Activated naive CD8-positive, alpha-beta T cell treated with anti-CD3 and anti-CD28 coated beads, Interleukin-2, amount 50 U/mL, for 24 hours (primary cell): ENCODE results near the gene KIF5B.
"Not testable (repeated sequence)": the region's sequence is repeated elsewhere in the genome, so short reads cannot be mapped to it uniquely, and the experiment has no call there.

ENCODE experiments used
- ATAC-seq: fragments of 150-1000 bp; cut with Tn5 transposase; one replicate; pipeline ENCODE4 v1.10.0; 2021
- DNase-seq: peaks from one replicate; pipeline ENCODE4 v3.0.0; 2021
- H3K27ac Mint-ChIP-seq: one replicate; pipeline ENCODE4 v1.8.0; 2021; ENCODE audit warnings: mild to moderate bottlenecking, mixed read lengths
- H3K27me3 Mint-ChIP-seq: one replicate; pipeline ENCODE4 v1.8.0; 2021; ENCODE audit warnings: mixed read lengths
- H3K36me3 Mint-ChIP-seq: one replicate; pipeline ENCODE4 v1.8.0; 2021; ENCODE audit warnings: low read depth, mixed read lengths
- H3K4me1 Mint-ChIP-seq: one replicate; pipeline ENCODE4 v1.8.0; 2021; ENCODE audit warnings: mixed read lengths
- H3K4me3 Mint-ChIP-seq: one replicate; pipeline ENCODE4 v1.8.0; 2021; ENCODE audit warnings: mild to moderate bottlenecking, moderate library complexity, mixed read lengths
- H3K9me3 Mint-ChIP-seq: one replicate; pipeline ENCODE4 v1.8.0; 2021; ENCODE audit warnings: mixed read lengths

KIF5B gene

GRCh38 chr10:32072025-32072800 is 16.0 kb upstream of the KIF5B start:
- H3K27ac Mint-ChIP-seq: no peak overlapping the region
- H3K4me1 Mint-ChIP-seq: no peaks in the 10 kb centered on the region
- no peaks in the 10 kb centered on the region for H3K9me3 Mint-ChIP-seq
- peaks cover 1% of the 10 kb centered on the region for H3K27me3 Mint-ChIP-seq
- DNase-seq (no peak), ATAC-seq (no peak)
- H3K36me3 Mint-ChIP-seq: no peaks in the 10 kb centered on the region
- no peak overlapping the region for H3K4me3 Mint-ChIP-seq

GRCh38 chr10:32070645-32071044 is 14.4 kb upstream of the KIF5B start:
- DNase-seq (no peak), ATAC-seq (no peak)
- no peak overlapping the region for H3K27ac Mint-ChIP-seq
- no peak overlapping the region for H3K4me3 Mint-ChIP-seq
- H3K36me3 Mint-ChIP-seq: no peaks in the 10 kb centered on the region
- no peaks in the 10 kb centered on the region for H3K4me1 Mint-ChIP-seq
- peaks cover 1% of the 10 kb centered on the region for H3K27me3 Mint-ChIP-seq
- no peaks in the 10 kb centered on the region for H3K9me3 Mint-ChIP-seq

- Mint-ChIP-seq H3K4me3 (no peak overlapping the region), H3K36me3 (no peaks in the 10 kb centered on the region), H3K27me3 (no peaks in the 10 kb centered on the region), H3K9me3 (no peaks in the 10 kb centered on the region), H3K27ac (no peak overlapping the region), H3K4me1 (no peaks in the 10 kb centered on the region)
- ATAC-seq (no peak), DNase-seq (no peak)
Measured at GRCh38 chr10:32068569-32068968, 12.3 kb upstream of the KIF5B start.

DNA sequence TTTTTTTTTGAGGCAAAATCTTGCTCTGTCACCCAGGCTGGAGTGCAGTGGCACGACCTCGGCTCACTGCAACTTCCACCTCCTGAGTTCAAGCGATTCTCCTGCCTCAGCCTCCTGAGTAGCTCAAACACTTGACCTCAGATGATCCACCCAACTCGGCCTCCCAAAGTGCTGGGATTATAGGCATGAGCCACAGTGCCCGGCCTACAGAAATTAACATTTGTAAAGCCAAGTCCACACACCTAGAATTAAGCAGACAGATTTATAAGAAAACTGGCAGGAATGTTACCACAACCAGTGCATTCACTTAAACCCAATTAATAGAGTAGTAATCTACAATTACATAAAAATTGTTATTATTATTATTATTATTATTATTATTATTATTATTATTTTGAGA is 11.7 kb upstream of the KIF5B start:
- DNase-seq, H3K9me3 Mint-ChIP-seq, H3K4me1 Mint-ChIP-seq, H3K4me3 Mint-ChIP-seq, H3K27ac Mint-ChIP-seq, H3K27me3 Mint-ChIP-seq, H3K36me3 Mint-ChIP-seq, ATAC-seq: not testable (repeated sequence)

DNA sequence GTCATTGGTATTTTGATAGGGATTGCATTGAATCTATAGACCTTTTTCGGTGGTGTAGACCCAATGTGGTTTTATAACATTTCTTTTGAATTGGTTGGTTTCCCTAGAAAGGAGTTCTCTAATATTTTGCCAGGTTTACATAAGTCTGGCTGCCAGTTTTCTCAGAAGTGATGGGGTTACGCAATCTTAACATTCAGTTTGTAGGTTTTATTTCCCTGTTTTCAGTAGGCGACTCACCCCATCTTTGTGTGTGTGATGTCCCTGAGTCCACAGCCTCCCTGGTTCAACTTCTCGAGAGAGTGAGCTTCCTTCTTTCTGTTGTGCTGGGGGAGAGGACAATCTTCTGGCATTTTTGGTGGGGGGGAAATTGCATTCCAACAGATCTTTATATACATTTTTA is 9.6 kb upstream of the KIF5B start:
- ATAC-seq: no peak
- Mint-ChIP-seq H3K4me1 (no peaks in the 10 kb centered on the region), H3K36me3 (no peaks in the 10 kb centered on the region), H3K9me3 (no peaks in the 10 kb centered on the region), H3K27me3 (no peaks in the 10 kb centered on the region), H3K4me3 (no peak overlapping the region), H3K27ac (no peak overlapping the region)
- no peak for DNase-seq

GRCh38 chr10:32061440-32061839 is 5.2 kb upstream of the KIF5B start:
- Mint-ChIP-seq H3K27ac (no peak overlapping the region), H3K4me3 (no peak overlapping the region), H3K36me3 (no peaks in the 10 kb centered on the region), H3K27me3 (no peaks in the 10 kb centered on the region), H3K9me3 (no peaks in the 10 kb centered on the region), H3K4me1 (peaks cover 10% of the 10 kb centered on the region)
- DNase-seq: no peak
- no peak for ATAC-seq

GRCh38 chr10:32060347-32060746 is 4.1 kb upstream of the KIF5B start:
- peaks cover under 1% of the 10 kb centered on the region for H3K36me3 Mint-ChIP-seq
- DNase-seq: no peak
- H3K27me3 Mint-ChIP-seq: no peaks in the 10 kb centered on the region
- no peak for ATAC-seq
- peaks cover 11% of the 10 kb centered on the region for H3K4me1 Mint-ChIP-seq
- H3K9me3 Mint-ChIP-seq: no peaks in the 10 kb centered on the region
- no peak overlapping the region for H3K4me3 Mint-ChIP-seq
- no peak overlapping the region for H3K27ac Mint-ChIP-seq

- no peaks in the 10 kb centered on the region for H3K27me3 Mint-ChIP-seq
- no peaks in the 10 kb centered on the region for H3K9me3 Mint-ChIP-seq
- no peak for DNase-seq
- no peak overlapping the region for H3K4me3 Mint-ChIP-seq
- peaks cover 8% of the 10 kb centered on the region for H3K36me3 Mint-ChIP-seq
- ATAC-seq: no peak
- H3K27ac Mint-ChIP-seq: no peak overlapping the region
- peaks cover 11% of the 10 kb centered on the region for H3K4me1 Mint-ChIP-seq
Measured at GRCh38 chr10:32059472-32059871, 3.2 kb upstream of the KIF5B start.

GRCh38 chr10:32057036-32057372 is 779 bp upstream of the KIF5B start:
- no peaks in the 10 kb centered on the region for H3K9me3 Mint-ChIP-seq
- peak overlapping the region; percentile 89 for H3K27ac Mint-ChIP-seq
- H3K4me1 Mint-ChIP-seq: peaks cover 33% of the 10 kb centered on the region
- peak overlapping the region; percentile 93 for H3K4me3 Mint-ChIP-seq
- no peak for ATAC-seq
- peaks cover 11% of the 10 kb centered on the region for H3K36me3 Mint-ChIP-seq
- H3K27me3 Mint-ChIP-seq: no peaks in the 10 kb centered on the region
- DNase-seq: no peak

DNA sequence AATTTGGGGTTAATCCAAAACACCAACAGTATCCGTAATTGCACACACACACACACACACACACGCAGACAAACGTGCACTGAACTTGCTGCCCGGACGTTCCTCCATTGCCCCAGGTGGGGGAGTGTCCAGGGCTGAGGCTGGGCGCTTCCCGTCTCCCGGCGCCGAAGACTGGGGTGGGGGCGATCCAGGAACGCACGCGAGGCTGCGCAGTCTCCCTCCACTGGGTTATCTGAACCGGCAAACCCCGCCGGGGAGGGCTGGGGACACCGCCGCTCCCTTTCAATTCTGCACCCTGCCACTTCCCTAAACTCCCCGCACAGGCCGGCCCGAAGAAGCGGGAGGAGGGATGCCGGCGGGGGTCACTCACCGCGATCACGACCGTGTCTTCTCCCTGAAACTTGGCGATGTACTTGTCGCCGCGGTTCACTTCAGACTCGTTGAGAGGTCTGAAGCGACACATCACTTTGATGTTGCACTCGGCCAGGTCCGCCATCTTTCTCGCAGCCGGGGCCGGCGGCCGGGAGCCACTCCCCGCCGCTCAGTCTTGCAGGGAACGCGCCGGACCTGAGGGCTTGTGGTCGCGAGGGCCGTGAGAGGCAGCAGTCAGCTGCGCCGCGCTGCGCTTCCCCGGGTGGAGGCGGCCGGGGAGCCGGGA is 618 bp downstream of the KIF5B start:
- peaks cover 47% of the 10 kb centered on the region for H3K4me1 Mint-ChIP-seq
- H3K9me3 Mint-ChIP-seq: no peaks in the 10 kb centered on the region
- peaks cover 15% of the 10 kb centered on the region for H3K36me3 Mint-ChIP-seq
- peak overlapping the region; percentile 89 for H3K27ac Mint-ChIP-seq
- peak; percentile 65 for ATAC-seq
- H3K4me3 Mint-ChIP-seq: peak overlapping the region; percentile 93
- no peaks in the 10 kb centered on the region for H3K27me3 Mint-ChIP-seq
- peak; percentile 67 for DNase-seq

DNA sequence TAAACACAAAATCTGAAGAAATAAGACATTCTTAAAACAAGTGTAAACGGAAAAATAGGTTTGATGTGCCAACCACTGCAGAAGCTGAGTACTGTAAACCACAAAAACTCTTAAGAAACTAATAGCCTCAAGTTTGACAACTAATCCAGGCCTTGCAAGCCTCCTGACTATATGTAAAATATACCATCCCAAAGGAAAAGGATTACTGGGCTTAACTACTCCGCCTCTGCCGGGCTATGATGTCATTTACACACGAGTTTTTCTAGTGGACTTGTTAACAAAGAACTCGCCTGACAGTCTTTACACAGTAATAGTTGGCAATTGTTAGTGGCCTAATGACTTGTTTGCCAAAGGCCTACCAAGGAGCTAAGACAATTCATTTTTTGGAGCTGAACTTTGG is 2.1 kb downstream of the KIF5B start:
- Mint-ChIP-seq H3K36me3 (peaks cover 24% of the 10 kb centered on the region), H3K27me3 (no peaks in the 10 kb centered on the region), H3K4me3 (peak overlapping the region; percentile 93), H3K4me1 (peaks cover 62% of the 10 kb centered on the region), H3K9me3 (no peaks in the 10 kb centered on the region), H3K27ac (peak overlapping the region; percentile 89)
- no peak for DNase-seq
- no peak for ATAC-seq

DNA sequence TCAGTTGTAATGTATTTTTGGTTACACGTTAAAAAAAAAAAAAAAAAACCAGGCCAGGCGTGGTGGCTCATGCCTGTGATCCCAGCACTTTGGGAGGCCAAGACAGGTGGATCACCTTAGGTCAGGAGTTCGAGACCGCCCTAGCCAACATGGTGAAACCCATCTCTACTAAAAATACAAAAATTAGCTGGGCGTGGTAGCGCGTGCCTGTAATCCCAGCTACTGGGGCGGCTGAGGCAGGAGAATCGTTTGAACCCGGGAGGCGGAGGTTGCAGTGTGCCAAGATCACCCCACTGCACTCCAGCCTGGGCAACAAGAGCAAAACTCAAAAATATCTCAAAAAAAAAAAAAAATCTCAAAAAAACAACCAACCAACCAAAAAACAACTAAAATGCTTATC is 2.8 kb downstream of the KIF5B start:
- H3K27ac Mint-ChIP-seq, H3K9me3 Mint-ChIP-seq, ATAC-seq, H3K27me3 Mint-ChIP-seq, DNase-seq: not testable (repeated sequence)
- Mint-ChIP-seq H3K4me1 (peaks cover 67% of the 10 kb centered on the region), H3K36me3 (peaks cover 28% of the 10 kb centered on the region), H3K4me3 (peak overlapping the region; percentile 93)

DNA sequence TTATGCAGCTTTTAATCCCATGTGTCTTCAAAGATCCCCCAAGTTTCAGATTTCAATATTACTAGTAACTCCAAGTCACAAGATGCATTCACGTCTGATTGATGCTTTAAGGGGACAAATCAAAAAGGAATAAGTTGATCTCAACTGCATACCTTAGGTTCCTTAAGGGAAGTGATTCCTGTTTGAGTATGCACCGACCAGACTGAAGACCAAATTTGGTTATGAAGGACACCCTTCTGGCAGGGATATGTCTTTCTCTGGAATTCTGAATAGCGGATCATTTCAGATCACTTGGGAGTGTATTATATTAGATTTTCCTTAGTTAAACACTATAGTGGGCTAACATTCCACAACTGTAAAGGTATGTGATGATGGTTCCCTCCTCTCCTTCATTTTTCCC is 4.3 kb downstream of the KIF5B start:
- Mint-ChIP-seq H3K4me1 (peaks cover 74% of the 10 kb centered on the region), H3K27me3 (no peaks in the 10 kb centered on the region), H3K4me3 (peak overlapping the region; percentile 50), H3K36me3 (peaks cover 40% of the 10 kb centered on the region), H3K9me3 (no peaks in the 10 kb centered on the region), H3K27ac (no peak overlapping the region)
- ATAC-seq: no peak
- DNase-seq: no peak

- Mint-ChIP-seq H3K27me3 (no peaks in the 10 kb centered on the region), H3K4me1 (peaks cover 82% of the 10 kb centered on the region), H3K9me3 (no peaks in the 10 kb centered on the region), H3K4me3 (no peak overlapping the region), H3K27ac (peak overlapping the region; percentile 30), H3K36me3 (peaks cover 55% of the 10 kb centered on the region)
- DNase-seq (no peak), ATAC-seq (no peak)
Measured at GRCh38 chr10:32050177-32050576, 6.0 kb downstream of the KIF5B start.

DNA sequence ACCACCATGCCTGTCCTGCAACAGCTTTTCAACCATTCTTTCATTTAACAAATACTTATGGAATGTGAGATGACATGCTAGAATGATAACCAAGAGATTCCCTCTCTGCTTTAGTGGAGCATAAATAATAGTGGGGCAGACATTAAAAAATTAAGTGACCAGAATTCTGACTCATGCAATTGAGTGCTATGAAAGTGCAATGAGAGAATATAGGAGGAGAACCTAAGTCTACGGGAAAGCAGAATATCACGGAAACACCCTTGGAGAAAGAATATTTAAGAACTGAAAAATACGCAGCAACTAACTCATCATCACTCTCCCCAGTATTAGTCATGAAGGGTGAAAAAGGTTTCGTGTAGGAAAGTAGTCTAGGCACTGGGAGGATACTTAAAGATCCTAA is 7.1 kb downstream of the KIF5B start:
- Mint-ChIP-seq H3K4me1 (peaks cover 89% of the 10 kb centered on the region), H3K9me3 (no peaks in the 10 kb centered on the region), H3K27ac (peak overlapping the region; percentile 30), H3K36me3 (peaks cover 59% of the 10 kb centered on the region), H3K27me3 (no peaks in the 10 kb centered on the region), H3K4me3 (no peak overlapping the region)
- ATAC-seq: peak; percentile 40
- no peak for DNase-seq
